Muscle layer of colon (tissue), 2 donors: ENCODE data around the gene HCFC2.

Experiments
- H3K27ac ChIP-seq: one replicate; pipeline ENCODE4 v1.7.0; 2013; ENCODE audit warnings: low read depth, mild to moderate bottlenecking, low read length, moderate library complexity
- H3K27me3 ChIP-seq, 2 donors: one replicate each; pipeline ENCODE4 v1.7.0; 2013; ENCODE audit warnings: low read length in 2 of 2, mild to moderate bottlenecking in 2 of 2; ENCODE audit not compliant: insufficient read depth in 2 of 2, control insufficient read depth in 1 of 2
- H3K36me3 ChIP-seq: one replicate; pipeline ENCODE4 v1.7.0; 2013; ENCODE audit warnings: mild to moderate bottlenecking, low read length; ENCODE audit not compliant: insufficient read depth
- H3K4me1 ChIP-seq: one replicate; pipeline ENCODE4 v1.7.0; 2013; ENCODE audit warnings: mild to moderate bottlenecking, low read length; ENCODE audit not compliant: insufficient read depth
- H3K4me3 ChIP-seq, 2 donors: one replicate each; pipeline ENCODE4 v1.7.0; 2013; ENCODE audit warnings: low read length in 2 of 2, low read depth in 1 of 2, mild to moderate bottlenecking in 1 of 2, moderate library complexity in 1 of 2
- H3K9ac ChIP-seq: one replicate; pipeline ENCODE4 v1.7.0; 2013; ENCODE audit warnings: low read length
- H3K9me3 ChIP-seq: one replicate; pipeline ENCODE4 v1.7.0; 2013; ENCODE audit warnings: mild to moderate bottlenecking, low read length
- donor health status: abdominal sarcoma.
- donor health status: Adenocarcinoma of cecum.

Gene HCFC2

GRCh38 chr12:104143002-104143401 is 78.7 kb downstream of the HCFC2 start:
- H3K4me1 ChIP-seq = peaks cover 10% of the 10 kb centered on the region
- no peaks in the 10 kb centered on the region for H3K27me3 ChIP-seq
- no peak overlapping the region for H3K27ac ChIP-seq
- no peaks in the 10 kb centered on the region for H3K9me3 ChIP-seq
- H3K9ac ChIP-seq = no peak overlapping the region
- no peaks in the 10 kb centered on the region for H3K36me3 ChIP-seq
- no peak overlapping the region for H3K4me3 ChIP-seq

GRCh38 chr12:104143918-104144317 is 79.6 kb downstream of the HCFC2 start:
- peaks cover 5% of the 10 kb centered on the region for H3K4me1 ChIP-seq
- H3K4me3 ChIP-seq = no peak overlapping the region
- H3K36me3 ChIP-seq = no peaks in the 10 kb centered on the region
- no peaks in the 10 kb centered on the region for H3K9me3 ChIP-seq
- H3K9ac ChIP-seq = no peak overlapping the region
- H3K27ac ChIP-seq = no peak overlapping the region
- no peaks in the 10 kb centered on the region for H3K27me3 ChIP-seq

- Histone ChIP-seq H3K36me3 (no peaks in the 10 kb centered on the region), H3K9me3 (no peaks in the 10 kb centered on the region), H3K4me3 (no peak overlapping the region), H3K27ac (no peak overlapping the region), H3K27me3 (no peaks in the 10 kb centered on the region), H3K4me1 (no peaks in the 10 kb centered on the region), H3K9ac (no peak overlapping the region)
Measured at GRCh38 chr12:104147346-104147745, 83.0 kb downstream of the HCFC2 start.

GRCh38 chr12:104150416-104150815 is 86.1 kb downstream of the HCFC2 start:
- no peaks in the 10 kb centered on the region for H3K9me3 ChIP-seq
- no peaks in the 10 kb centered on the region for H3K27me3 ChIP-seq
- H3K27ac ChIP-seq = no peak overlapping the region
- no peak overlapping the region for H3K9ac ChIP-seq
- H3K4me1 ChIP-seq = no peaks in the 10 kb centered on the region
- no peaks in the 10 kb centered on the region for H3K36me3 ChIP-seq
- H3K4me3 ChIP-seq = no peak overlapping the region

- no peaks in the 10 kb centered on the region for H3K27me3 ChIP-seq
- no peak overlapping the region for H3K9ac ChIP-seq
Measured at GRCh38 chr12:104152685-104153241, 88.4 kb downstream of the HCFC2 start.

GRCh38 chr12:104154286-104154685 is 90.0 kb downstream of the HCFC2 start:
- Histone ChIP-seq H3K27ac (no peak overlapping the region), H3K4me1 (no peaks in the 10 kb centered on the region), H3K4me3 (no peak overlapping the region), H3K27me3 (no peaks in the 10 kb centered on the region), H3K9me3 (no peaks in the 10 kb centered on the region), H3K9ac (no peak overlapping the region), H3K36me3 (no peaks in the 10 kb centered on the region)

More at GRCh38 chr12:104152685-104153241, 88.4 kb downstream of the HCFC2 start:
- H3K36me3 ChIP-seq = no peaks in the 10 kb centered on the region
- H3K27ac ChIP-seq = no peak overlapping the region
- no peaks in the 10 kb centered on the region for H3K4me1 ChIP-seq
- H3K4me3 ChIP-seq = no peak overlapping the region
- no peaks in the 10 kb centered on the region for H3K9me3 ChIP-seq

GRCh38 chr12:104154806-104155205 is 90.5 kb downstream of the HCFC2 start:
- no peak overlapping the region for H3K27ac ChIP-seq

More at GRCh38 chr12:104154806-104155205, 90.5 kb downstream of the HCFC2 start:
- Histone ChIP-seq H3K36me3 (no peaks in the 10 kb centered on the region), H3K4me3 (no peak overlapping the region), H3K27me3 (no peaks in the 10 kb centered on the region), H3K4me1 (no peaks in the 10 kb centered on the region), H3K9me3 (no peaks in the 10 kb centered on the region), H3K9ac (no peak overlapping the region)
